ENCODE measurements around the gene CLEC2L.

DNA sequence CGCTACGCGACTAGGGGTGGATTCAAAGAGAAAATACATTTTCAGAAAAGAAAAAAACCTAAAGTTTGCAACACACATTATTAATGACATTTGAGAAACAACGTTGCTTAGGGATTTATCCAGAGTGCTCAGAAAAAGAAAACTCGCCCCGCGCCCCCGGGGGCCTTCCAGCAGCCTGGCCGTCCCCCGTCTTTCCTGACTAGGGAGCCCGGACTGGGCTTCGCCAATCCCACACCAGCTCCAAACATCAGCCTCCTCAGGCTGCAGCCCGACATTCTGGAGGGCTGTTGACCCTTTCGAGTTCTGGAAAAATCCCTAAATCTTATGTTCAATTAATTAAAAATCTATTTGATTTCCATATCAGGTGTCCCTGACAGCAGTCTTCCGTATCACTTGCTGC lies 48.6 kb downstream of the CLEC2L start:
- TF ChIP-seq POLR2A (IDR thresholded peaks at IDR 0.05; ENCODE audit: low read depth, low read length), result no peak
- no peak for TF ChIP-seq POLR2AphosphoS5 (IDR thresholded peaks at IDR 0.05; ENCODE audit: low read depth, low read length)

Measured in GM12892 (cell line).